WTC11 (cell line): ENCODE results near the gene TMOD3.

Experiments used
- TF ChIP-seq, protein P1 (sequence below): fragments of 200-600 bp; IDR thresholded peaks from 2 replicates; pipeline ENCODE4 v1.8.0; 2022; ENCODE audit warnings: antibody characterized with exemption
- TF ChIP-seq, protein P2 (sequence below): sonication (generic); formaldehyde crosslinking; IDR thresholded peaks from 2 replicates; pipeline ENCODE4 v1.8.1; 2023; ENCODE audit warnings: mild to moderate bottlenecking, moderate library complexity, missing genetic modification reagents

DNA sequence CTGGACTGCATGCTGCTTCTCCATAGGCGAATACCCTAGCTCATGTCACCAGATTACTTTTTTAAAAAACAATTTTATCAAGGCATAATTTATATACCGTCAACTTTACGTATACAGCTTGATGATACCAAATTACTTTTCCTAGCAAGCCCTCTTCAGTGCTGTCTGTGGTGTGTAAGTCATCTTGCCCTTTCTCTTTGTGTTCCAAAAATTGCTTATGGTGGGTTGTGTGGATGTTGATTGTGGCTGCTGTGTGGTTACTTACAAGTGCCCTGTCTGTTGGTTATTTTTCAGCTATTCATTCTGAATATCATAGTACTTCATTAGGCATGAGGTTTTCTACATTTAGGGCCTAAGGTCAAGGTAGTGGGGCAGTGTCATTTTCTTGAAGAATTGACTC, 12.8 kb downstream of the TMOD3 start:
- TF ChIP-seq, protein P1, sequence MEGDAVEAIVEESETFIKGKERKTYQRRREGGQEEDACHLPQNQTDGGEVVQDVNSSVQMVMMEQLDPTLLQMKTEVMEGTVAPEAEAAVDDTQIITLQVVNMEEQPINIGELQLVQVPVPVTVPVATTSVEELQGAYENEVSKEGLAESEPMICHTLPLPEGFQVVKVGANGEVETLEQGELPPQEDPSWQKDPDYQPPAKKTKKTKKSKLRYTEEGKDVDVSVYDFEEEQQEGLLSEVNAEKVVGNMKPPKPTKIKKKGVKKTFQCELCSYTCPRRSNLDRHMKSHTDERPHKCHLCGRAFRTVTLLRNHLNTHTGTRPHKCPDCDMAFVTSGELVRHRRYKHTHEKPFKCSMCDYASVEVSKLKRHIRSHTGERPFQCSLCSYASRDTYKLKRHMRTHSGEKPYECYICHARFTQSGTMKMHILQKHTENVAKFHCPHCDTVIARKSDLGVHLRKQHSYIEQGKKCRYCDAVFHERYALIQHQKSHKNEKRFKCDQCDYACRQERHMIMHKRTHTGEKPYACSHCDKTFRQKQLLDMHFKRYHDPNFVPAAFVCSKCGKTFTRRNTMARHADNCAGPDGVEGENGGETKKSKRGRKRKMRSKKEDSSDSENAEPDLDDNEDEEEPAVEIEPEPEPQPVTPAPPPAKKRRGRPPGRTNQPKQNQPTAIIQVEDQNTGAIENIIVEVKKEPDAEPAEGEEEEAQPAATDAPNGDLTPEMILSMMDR, result no peak
- TF ChIP-seq, protein P2, sequence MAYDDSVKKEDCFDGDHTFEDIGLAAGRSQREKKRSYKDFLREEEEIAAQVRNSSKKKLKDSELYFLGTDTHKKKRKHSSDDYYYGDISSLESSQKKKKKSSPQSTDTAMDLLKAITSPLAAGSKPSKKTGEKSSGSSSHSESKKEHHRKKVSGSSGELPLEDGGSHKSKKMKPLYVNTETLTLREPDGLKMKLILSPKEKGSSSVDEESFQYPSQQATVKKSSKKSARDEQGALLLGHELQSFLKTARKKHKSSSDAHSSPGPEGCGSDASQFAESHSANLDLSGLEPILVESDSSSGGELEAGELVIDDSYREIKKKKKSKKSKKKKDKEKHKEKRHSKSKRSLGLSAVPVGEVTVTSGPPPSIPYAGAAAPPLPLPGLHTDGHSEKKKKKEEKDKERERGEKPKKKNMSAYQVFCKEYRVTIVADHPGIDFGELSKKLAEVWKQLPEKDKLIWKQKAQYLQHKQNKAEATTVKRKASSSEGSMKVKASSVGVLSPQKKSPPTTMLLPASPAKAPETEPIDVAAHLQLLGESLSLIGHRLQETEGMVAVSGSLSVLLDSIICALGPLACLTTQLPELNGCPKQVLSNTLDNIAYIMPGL, result no peak
